HFFc6 (cell line): ENCODE results near the gene AMIGO2. TPM values are rescaled to one million over a fixed set of nuclear protein-coding genes. Genes with fewer than 3 reads are reported as not detected.

ENCODE experiments used
- DNase-seq: peaks from one replicate; pipeline ENCODE4 v3.0.0-alpha.2; 2018
- H3K27ac Mint-ChIP-seq: 2 replicates; pipeline ENCODE4 v1.8.0; 2020; ENCODE audit warnings: mild to moderate bottlenecking, mixed read lengths
- H3K27me3 Mint-ChIP-seq: 2 replicates; pipeline ENCODE4 v1.8.0; 2021; ENCODE audit warnings: mild to moderate bottlenecking, moderate library complexity, mixed read lengths; ENCODE audit not compliant: insufficient read depth
- H3K36me3 Mint-ChIP-seq: 2 replicates; pipeline ENCODE4 v1.8.0; 2021; ENCODE audit warnings: low read depth, mixed read lengths
- H3K4me1 Mint-ChIP-seq: 2 replicates; pipeline ENCODE4 v1.8.0; 2020; ENCODE audit warnings: low read depth, mixed read lengths
- H3K4me3 Mint-ChIP-seq: 2 replicates; pipeline ENCODE4 v1.8.0; 2020; ENCODE audit warnings: mild to moderate bottlenecking, moderate library complexity, mixed read lengths
- H3K9me3 Mint-ChIP-seq: 2 replicates; pipeline ENCODE4 v1.8.0; 2020; ENCODE audit warnings: mild to moderate bottlenecking, mixed read lengths
- total RNA-seq, 6 experiments: library from RNA; stranded (reverse); fragmentation: NEBNext Ultra II Directional; extraction: Animal tissue kit (Norgen Biotek cat#: 25700); gene quantifications; 2 replicates in 1 of 6; 3 replicates in 5 of 6; pipeline ENCODE4 v1.2.3, GENCODE V29; 2021
- TF ChIP-seq, protein P1 (sequence below): fragments of 200-600 bp; sonication (generic); IDR thresholded peaks from 2 replicates; pipeline ENCODE4 v1.5.0; 2021; ENCODE audit warnings: antibody characterized with exemption, mild to moderate bottlenecking

AMIGO2 gene
- total RNA-seq, 6 experiments from 2014 or later: 46.6 to 82.4 (median 60.7) TPM

DNA sequence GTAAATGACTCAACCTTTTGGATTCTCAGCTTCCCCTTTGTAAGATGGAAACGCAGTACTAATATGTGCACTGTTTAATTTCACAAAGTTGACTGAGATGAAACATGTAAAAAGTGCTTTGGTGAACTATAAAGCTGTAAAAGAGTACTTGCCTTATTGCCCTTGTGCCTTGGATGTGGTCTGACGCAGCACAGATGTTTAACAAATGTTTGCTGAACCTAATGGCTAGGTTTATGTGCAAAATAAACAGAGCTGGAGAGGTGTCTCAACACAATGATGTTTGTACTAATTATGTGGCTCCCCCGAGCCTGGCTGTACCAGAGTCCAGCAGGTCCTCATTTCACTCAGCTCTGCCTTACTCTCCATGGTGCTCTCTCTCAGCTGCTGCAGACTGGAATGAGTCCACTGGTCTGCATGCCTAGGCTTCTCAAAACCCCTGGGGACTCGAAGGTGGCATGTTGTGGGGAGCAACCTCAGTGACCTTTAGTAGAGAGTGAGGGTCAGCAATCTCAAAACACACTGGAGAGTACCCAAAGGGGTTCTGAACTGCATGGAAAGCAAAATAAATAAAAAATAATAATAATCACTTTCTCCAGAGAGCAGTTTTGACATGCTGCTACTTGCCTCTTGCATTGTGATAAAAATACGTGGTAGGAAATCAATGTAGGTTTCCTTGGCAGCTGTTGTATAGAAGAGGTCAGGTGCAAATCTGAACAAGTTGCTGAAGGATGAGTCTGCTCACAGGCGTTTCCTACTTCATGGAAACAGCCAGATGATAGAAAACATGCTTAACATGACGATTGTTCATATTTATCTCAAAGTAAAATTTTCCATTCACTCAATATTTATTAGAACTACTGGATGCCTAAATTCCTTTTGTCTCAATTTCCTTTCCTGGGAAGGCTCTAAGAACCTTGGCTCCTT is 8.5 kb upstream of the AMIGO2 start:
- H3K27ac Mint-ChIP-seq: peak overlapping the region; percentile 76
- peaks cover 15% of the 10 kb centered on the region for H3K9me3 Mint-ChIP-seq
- H3K4me1 Mint-ChIP-seq: peaks cover 72% of the 10 kb centered on the region
- peaks cover 29% of the 10 kb centered on the region for H3K36me3 Mint-ChIP-seq
- DNase-seq: no peak
- peak overlapping the region; percentile 67 for H3K4me3 Mint-ChIP-seq
- H3K27me3 Mint-ChIP-seq: no peaks in the 10 kb centered on the region
- TF ChIP-seq, protein P1, sequence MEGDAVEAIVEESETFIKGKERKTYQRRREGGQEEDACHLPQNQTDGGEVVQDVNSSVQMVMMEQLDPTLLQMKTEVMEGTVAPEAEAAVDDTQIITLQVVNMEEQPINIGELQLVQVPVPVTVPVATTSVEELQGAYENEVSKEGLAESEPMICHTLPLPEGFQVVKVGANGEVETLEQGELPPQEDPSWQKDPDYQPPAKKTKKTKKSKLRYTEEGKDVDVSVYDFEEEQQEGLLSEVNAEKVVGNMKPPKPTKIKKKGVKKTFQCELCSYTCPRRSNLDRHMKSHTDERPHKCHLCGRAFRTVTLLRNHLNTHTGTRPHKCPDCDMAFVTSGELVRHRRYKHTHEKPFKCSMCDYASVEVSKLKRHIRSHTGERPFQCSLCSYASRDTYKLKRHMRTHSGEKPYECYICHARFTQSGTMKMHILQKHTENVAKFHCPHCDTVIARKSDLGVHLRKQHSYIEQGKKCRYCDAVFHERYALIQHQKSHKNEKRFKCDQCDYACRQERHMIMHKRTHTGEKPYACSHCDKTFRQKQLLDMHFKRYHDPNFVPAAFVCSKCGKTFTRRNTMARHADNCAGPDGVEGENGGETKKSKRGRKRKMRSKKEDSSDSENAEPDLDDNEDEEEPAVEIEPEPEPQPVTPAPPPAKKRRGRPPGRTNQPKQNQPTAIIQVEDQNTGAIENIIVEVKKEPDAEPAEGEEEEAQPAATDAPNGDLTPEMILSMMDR: no peak

DNA sequence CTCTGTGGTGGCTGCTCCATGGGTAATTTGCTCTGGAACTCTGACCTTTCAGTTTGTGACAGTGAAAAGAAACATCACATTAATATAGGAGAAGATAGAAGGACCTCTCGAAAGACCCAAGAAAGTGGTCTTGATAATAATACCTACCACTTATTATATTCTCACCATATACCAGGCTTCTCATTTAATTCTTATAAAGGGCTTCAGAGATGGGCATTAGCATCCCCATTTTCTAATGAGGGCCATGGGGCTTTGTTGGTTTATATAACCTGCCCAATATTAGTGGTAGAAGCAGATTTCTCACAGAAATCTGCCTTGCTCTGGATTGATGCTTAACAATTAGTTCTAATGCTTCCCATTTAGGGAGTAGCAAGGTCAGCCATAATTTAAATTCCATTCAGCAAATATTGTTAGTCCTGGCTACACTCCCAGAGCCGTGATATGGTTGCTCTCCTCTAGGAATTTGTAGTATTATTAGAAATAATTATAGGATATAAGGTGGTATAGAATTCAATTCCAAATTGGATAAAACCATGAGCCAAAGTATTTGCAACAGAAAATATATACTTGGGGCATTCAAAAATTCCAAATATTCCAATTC is 7.4 kb upstream of the AMIGO2 start:
- Mint-ChIP-seq H3K4me1 (peaks cover 72% of the 10 kb centered on the region), H3K4me3 (peak overlapping the region; percentile 67; the same call in 1 of the 2 replicates), H3K9me3 (peaks cover 15% of the 10 kb centered on the region), H3K27me3 (no peaks in the 10 kb centered on the region), H3K27ac (peak overlapping the region; percentile 90), H3K36me3 (peaks cover 29% of the 10 kb centered on the region)
- no peak for DNase-seq
- TF ChIP-seq, protein P1: no peak

DNA sequence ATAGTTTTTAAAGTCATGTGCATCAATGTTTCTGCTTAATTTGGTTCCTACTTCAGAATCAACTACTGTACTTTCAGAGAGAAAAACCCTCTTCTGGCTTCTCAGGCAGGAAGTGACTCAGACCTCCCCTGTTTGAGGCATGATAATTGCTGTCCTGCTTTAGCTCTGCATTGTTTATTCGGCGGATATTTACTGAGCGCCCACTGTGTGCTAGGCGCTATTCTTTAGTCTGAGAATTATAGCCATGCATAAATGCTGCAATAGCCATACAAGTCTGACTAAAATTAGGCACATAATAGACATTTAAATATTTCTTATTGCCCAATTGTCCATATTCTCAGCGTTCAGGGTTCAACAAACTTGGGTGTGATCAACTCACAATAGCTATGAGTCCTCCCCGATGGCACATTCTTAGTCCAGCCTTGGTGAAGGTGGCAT is 6.1 kb upstream of the AMIGO2 start:
- Mint-ChIP-seq H3K9me3 (peaks cover 10% of the 10 kb centered on the region), H3K4me3 (peak overlapping the region; percentile 72), H3K27ac (peak overlapping the region; percentile 90), H3K4me1 (peaks cover 84% of the 10 kb centered on the region), H3K36me3 (peaks cover 19% of the 10 kb centered on the region), H3K27me3 (no peaks in the 10 kb centered on the region)
- peak; percentile 70 for DNase-seq
- TF ChIP-seq, protein P1: no peak

DNA sequence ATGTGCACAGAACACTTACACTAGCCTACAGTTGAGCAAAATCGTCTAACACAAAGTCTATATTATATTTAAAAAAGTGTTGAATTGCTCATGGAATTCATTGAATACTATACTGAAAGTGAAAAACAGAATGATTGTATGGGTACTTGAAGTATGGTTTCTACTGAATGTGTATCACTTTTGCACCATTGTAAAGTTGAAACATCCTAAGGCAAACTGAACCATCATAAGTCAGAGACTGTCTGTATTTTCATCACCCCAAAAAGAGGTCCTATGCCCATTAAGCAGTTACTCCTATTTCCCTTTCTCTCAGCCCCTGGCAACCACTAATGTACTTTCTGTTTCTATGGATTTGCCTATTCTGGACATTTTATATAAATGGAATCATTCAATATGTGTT is 4.4 kb upstream of the AMIGO2 start:
- Mint-ChIP-seq H3K27me3 (no peaks in the 10 kb centered on the region), H3K4me1 (peaks cover 87% of the 10 kb centered on the region), H3K9me3 (no peaks in the 10 kb centered on the region), H3K36me3 (peaks cover 6% of the 10 kb centered on the region), H3K27ac (peak overlapping the region; percentile 90), H3K4me3 (peak overlapping the region; percentile 72)
- TF ChIP-seq, protein P1: no peak
- DNase-seq: no peak

DNA sequence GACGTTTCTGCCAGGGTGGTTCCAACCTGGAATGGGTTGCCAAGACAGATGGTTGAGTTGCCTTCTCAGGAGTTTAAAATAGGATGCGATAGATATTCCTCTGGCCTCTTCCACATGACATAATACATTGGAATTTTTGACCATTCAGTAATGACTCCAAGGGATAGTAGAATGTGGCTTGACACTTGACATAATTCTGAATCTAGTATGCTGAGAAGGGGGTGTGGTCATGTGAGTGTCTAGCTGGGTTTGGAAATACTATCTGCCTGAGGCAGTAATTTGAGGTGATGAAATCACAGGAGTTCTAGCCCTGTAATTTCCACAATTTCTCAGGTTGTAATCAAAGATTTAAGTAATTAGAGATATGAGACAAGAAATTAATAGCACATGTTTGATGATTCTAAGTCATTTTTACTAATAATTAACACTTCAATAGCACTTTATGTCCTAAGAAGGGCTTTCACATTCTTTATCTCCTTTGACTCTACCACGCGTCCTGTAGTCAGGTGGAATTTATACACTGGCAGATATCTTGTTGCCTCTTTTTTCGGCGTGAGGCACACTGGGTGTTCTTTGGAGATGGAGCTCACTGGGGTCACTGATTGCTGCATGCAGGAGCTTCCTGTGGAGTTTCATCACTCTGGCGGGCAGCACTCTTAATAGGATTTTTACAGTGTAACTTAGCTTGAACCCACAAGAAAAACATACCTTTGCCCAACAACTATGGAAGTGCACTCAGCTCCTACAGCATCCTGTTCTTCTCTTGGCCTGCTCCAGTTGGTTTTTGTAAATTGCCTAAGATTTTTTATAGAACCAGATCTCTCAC is 3.2 kb upstream of the AMIGO2 start:
- H3K27ac Mint-ChIP-seq: peak overlapping the region; percentile 88
- H3K4me1 Mint-ChIP-seq: peaks cover 84% of the 10 kb centered on the region
- H3K27me3 Mint-ChIP-seq: no peaks in the 10 kb centered on the region
- no peaks in the 10 kb centered on the region for H3K9me3 Mint-ChIP-seq
- TF ChIP-seq, protein P1: no peak
- peak overlapping the region; percentile 57 for H3K4me3 Mint-ChIP-seq
- peaks cover 14% of the 10 kb centered on the region for H3K36me3 Mint-ChIP-seq
- DNase-seq: peak; percentile 95
